Stimulated activated CD8-positive, alpha-beta memory T cell treated with anti-CD3 and anti-CD28 coated beads, Interleukin-7, amount 100 ng/mL, for 48 hours (primary cell): ENCODE results near the gene NEUROG3.
"Not testable (repeated sequence)": the region's sequence is repeated elsewhere in the genome, so short reads cannot be mapped to it uniquely, and the experiment has no call there.

ENCODE experiments used
- DNase-seq, 2 donors: peaks; one replicate each; pipeline ENCODE4 v3.0.0-alpha.2; 2020; ENCODE audit warnings: low read depth in 1 of 2; ENCODE audit errors: extremely low read depth in 1 of 2

The NEUROG3 gene

GRCh38 chr10:69572159-69573055 lies 815 bp downstream of the NEUROG3 start:
- DNase-seq = peak in 1 of 2 donors; percentile 31

- DNase-seq = no peak
These were observed 1.5 kb downstream of the NEUROG3 start for GRCh38 chr10:69571618-69572158.

- DNase-seq = no peak
These were observed 3.0 kb downstream of the NEUROG3 start for GRCh38 chr10:69570050-69570816.

GRCh38 chr10:69569396-69569934 lies 3.8 kb downstream of the NEUROG3 start:
- DNase-seq = no peak

- no peak for DNase-seq
These were observed 4.5 kb downstream of the NEUROG3 start for GRCh38 chr10:69568472-69569395.

GRCh38 chr10:69567920-69568319 lies 5.3 kb downstream of the NEUROG3 start:
- no peak for DNase-seq

GRCh38 chr10:69562731-69563254 lies 10.4 kb downstream of the NEUROG3 start:
- no peak for DNase-seq

- DNase-seq = no peak
These were observed 13.7 kb downstream of the NEUROG3 start for GRCh38 chr10:69559525-69559924.

GRCh38 chr10:69558559-69558958 lies 14.7 kb downstream of the NEUROG3 start:
- no peak for DNase-seq

- DNase-seq = no peak
These were observed 18.6 kb downstream of the NEUROG3 start for GRCh38 chr10:69554611-69555010.

GRCh38 chr10:69553328-69553727 lies 19.9 kb downstream of the NEUROG3 start:
- no peak for DNase-seq

GRCh38 chr10:69552268-69552667 lies 21.0 kb downstream of the NEUROG3 start:
- DNase-seq = no peak

- no peak for DNase-seq
These were observed 23.3 kb downstream of the NEUROG3 start for GRCh38 chr10:69549959-69550358.

GRCh38 chr10:69541463-69541862 lies 31.8 kb downstream of the NEUROG3 start:
- no peak for DNase-seq

- no peak for DNase-seq
These were observed 34.8 kb downstream of the NEUROG3 start for GRCh38 chr10:69538461-69538860.

GRCh38 chr10:69537449-69537848 lies 35.8 kb downstream of the NEUROG3 start:
- DNase-seq = no peak

GRCh38 chr10:69536521-69536920 lies 36.7 kb downstream of the NEUROG3 start:
- not testable (repeated sequence) for DNase-seq

- DNase-seq = no peak
These were observed 39.6 kb downstream of the NEUROG3 start for GRCh38 chr10:69533658-69534057.

GRCh38 chr10:69527961-69528360 lies 45.3 kb downstream of the NEUROG3 start:
- no peak for DNase-seq
